Measurements from ENCODE around the gene DNM3.
A peak's percentile ranks its signal among the peaks of the same experiment; 100 is the strongest.

Gene DNM3

GRCh38 chr1:172397221-172397620 lies 555.9 kb downstream of the DNM3 start:
- no peak overlapping the region for H3K4me3 ChIP-seq (ENCODE audit: low read depth, low read length)
- TF ChIP-seq, protein P1, sequence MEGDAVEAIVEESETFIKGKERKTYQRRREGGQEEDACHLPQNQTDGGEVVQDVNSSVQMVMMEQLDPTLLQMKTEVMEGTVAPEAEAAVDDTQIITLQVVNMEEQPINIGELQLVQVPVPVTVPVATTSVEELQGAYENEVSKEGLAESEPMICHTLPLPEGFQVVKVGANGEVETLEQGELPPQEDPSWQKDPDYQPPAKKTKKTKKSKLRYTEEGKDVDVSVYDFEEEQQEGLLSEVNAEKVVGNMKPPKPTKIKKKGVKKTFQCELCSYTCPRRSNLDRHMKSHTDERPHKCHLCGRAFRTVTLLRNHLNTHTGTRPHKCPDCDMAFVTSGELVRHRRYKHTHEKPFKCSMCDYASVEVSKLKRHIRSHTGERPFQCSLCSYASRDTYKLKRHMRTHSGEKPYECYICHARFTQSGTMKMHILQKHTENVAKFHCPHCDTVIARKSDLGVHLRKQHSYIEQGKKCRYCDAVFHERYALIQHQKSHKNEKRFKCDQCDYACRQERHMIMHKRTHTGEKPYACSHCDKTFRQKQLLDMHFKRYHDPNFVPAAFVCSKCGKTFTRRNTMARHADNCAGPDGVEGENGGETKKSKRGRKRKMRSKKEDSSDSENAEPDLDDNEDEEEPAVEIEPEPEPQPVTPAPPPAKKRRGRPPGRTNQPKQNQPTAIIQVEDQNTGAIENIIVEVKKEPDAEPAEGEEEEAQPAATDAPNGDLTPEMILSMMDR (IDR thresholded peaks at IDR 0.05; ENCODE audit: low read depth, low read length, missing control alignments) = no peak
- DNase-seq (ENCODE audit: low read depth) = peak; percentile 39

DNA sequence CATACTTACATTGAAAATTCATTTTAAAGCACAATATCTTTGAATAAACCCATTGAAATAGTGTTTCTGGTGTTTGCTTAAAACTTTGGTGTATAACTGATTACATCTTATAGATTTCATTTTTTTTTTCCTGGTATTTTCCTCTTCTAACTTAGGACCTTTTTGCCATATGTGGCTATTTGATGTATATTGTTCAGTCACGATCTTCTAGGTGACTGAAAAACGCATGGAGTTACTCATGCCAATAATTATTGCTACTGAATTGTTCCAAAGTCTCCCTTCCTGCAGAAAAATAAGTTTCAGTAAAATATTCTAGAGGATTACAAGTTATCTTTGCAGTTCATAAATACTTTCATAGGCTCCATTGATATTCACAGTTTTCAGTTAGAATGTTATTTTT lies 556.3 kb downstream of the DNM3 start:
- no peak for DNase-seq (ENCODE audit: low read depth)
- TF ChIP-seq, protein P1 (IDR thresholded peaks at IDR 0.05; ENCODE audit: low read depth, low read length, missing control alignments) = no peak
- no peak overlapping the region for H3K4me3 ChIP-seq (ENCODE audit: low read depth, low read length)

GRCh38 chr1:172398193-172398592 lies 556.9 kb downstream of the DNM3 start:
- H3K4me3 ChIP-seq (ENCODE audit: low read depth, low read length) = no peak overlapping the region
- TF ChIP-seq, protein P1 (IDR thresholded peaks at IDR 0.05; ENCODE audit: low read depth, low read length, missing control alignments) = no peak
- no peak for DNase-seq (ENCODE audit: low read depth)

GRCh38 chr1:172398970-172399755 lies 557.9 kb downstream of the DNM3 start:
- peak overlapping the region; percentile 3; the same call in 1 of the 2 replicates for H3K4me3 ChIP-seq (ENCODE audit: low read depth, low read length)
- no peak for DNase-seq (ENCODE audit: low read depth)
- TF ChIP-seq, protein P1 (IDR thresholded peaks at IDR 0.05; ENCODE audit: low read depth, low read length, missing control alignments) = peak; percentile 50

- no peak for DNase-seq (ENCODE audit: low read depth)
- H3K4me3 ChIP-seq (ENCODE audit: low read depth, low read length) = no peak overlapping the region
- TF ChIP-seq, protein P1 (IDR thresholded peaks at IDR 0.05; ENCODE audit: low read depth, low read length, missing control alignments) = no peak
These were observed 558.7 kb downstream of the DNM3 start for GRCh38 chr1:172399756-172400721.

GRCh38 chr1:172400722-172401105 lies 559.4 kb downstream of the DNM3 start:
- TF ChIP-seq, protein P1 (IDR thresholded peaks at IDR 0.05; ENCODE audit: low read depth, low read length, missing control alignments) = no peak
- H3K4me3 ChIP-seq (ENCODE audit: low read depth, low read length) = no peak overlapping the region
- no peak for DNase-seq (ENCODE audit: low read depth)
